Measurements from ENCODE around the gene TFF3.

GRCh38 chr21:42337276-42337675, 22.1 kb upstream of the TFF3 start:
- no peak for TF ChIP-seq POLR2AphosphoS5 (IDR thresholded peaks at IDR 0.05; ENCODE audit: borderline replicate concordance, low read depth, low read length)
- no peak for TF ChIP-seq EZH2 (IDR thresholded peaks at IDR 0.05)

Measured in SK-N-MC (cell line).